Mesendoderm (in vitro differentiated cells): ENCODE results near the gene S100A1.

Experiments
- DNase-seq: peaks from one replicate; pipeline ENCODE4 v3.0.0; 2013
- H2AK5ac ChIP-seq: 2 replicates; pipeline ENCODE4 v1.6.1; 2013; ENCODE audit warnings: low read length, inconsistent platforms
- H2BK120ac ChIP-seq: 2 replicates; pipeline ENCODE4 v1.6.1; 2013; ENCODE audit warnings: low read depth, mild to moderate bottlenecking, low read length, moderate library complexity, mixed read lengths
- H2BK15ac ChIP-seq: replicated peaks from 2 replicates; pipeline ENCODE4 v1.6.1; 2013; ENCODE audit warnings: low read depth, mild to moderate bottlenecking, moderate library complexity
- H2BK5ac ChIP-seq: 2 replicates; pipeline ENCODE4 v1.6.1; 2013; ENCODE audit warnings: low read length, inconsistent platforms
- H3K18ac ChIP-seq: 2 replicates; pipeline ENCODE4 v1.6.1; 2013; ENCODE audit warnings: mild to moderate bottlenecking, low read length, mixed read lengths
- H3K23ac ChIP-seq: one replicate; pipeline ENCODE4 v1.6.1; 2013; ENCODE audit warnings: low read length
- H3K27ac ChIP-seq: 2 replicates; pipeline ENCODE4 v1.5.1; 2013; ENCODE audit warnings: low read depth, mild to moderate bottlenecking, inconsistent platforms, low read length, moderate library complexity
- H3K27me3 ChIP-seq: 2 replicates; pipeline ENCODE4 v1.6.1; 2013; ENCODE audit warnings: low read length, control low read depth, mild to moderate bottlenecking, inconsistent platforms; ENCODE audit not compliant: insufficient read depth, poor library complexity
- H3K36me3 ChIP-seq: 2 replicates; pipeline ENCODE4 v1.6.1; 2013; ENCODE audit warnings: low read length, inconsistent platforms; ENCODE audit not compliant: control insufficient read depth, insufficient read depth
- H3K4ac ChIP-seq: one replicate; pipeline ENCODE4 v1.6.1; 2013; ENCODE audit warnings: low read depth, mild to moderate bottlenecking, low read length, moderate library complexity
- H3K4me1 ChIP-seq: 2 replicates; pipeline ENCODE4 v1.6.1; 2013; ENCODE audit warnings: low read depth, low read length, inconsistent platforms; ENCODE audit not compliant: control insufficient read depth
- H3K4me2 ChIP-seq: 2 replicates; pipeline ENCODE4 v1.6.1; 2013; ENCODE audit warnings: low read length
- H3K4me3 ChIP-seq: 2 replicates; pipeline ENCODE4 v1.5.1; 2013; ENCODE audit warnings: mild to moderate bottlenecking, low read length
- H3K56ac ChIP-seq: one replicate; pipeline ENCODE4 v1.6.1; 2013; ENCODE audit warnings: low read length
- H3K79me1 ChIP-seq: 2 replicates; pipeline ENCODE4 v1.6.1; 2013; ENCODE audit warnings: low read length, inconsistent platforms
- H3K79me2 ChIP-seq: 2 replicates; pipeline ENCODE4 v1.6.1; 2013; ENCODE audit warnings: mild to moderate bottlenecking, low read length; ENCODE audit not compliant: control insufficient read depth, insufficient read depth
- H3K9ac ChIP-seq: 2 replicates; pipeline ENCODE4 v1.6.1; 2013; ENCODE audit warnings: low read length, inconsistent platforms
- H4K5ac ChIP-seq: one replicate; pipeline ENCODE4 v1.6.1; 2013; ENCODE audit warnings: low read length
- H4K8ac ChIP-seq: one replicate; pipeline ENCODE4 v1.6.1; 2013; ENCODE audit warnings: low read depth, mild to moderate bottlenecking, control low read depth, low read length, moderate library complexity
- WGBS: extraction: QIAGEN DNeasy Blood & Tissue Kit; methylation state at CpG from one replicate; pipeline ENCODE4 v1.1.7; 2013; ENCODE audit warnings: low lambda C conversion rate, missing lambda C conversion rate; ENCODE audit not compliant: insufficient coverage; ENCODE audit errors: extremely low coverage; 5-methylcytosine and 5-hydroxymethylcytosine counted together

Gene S100A1

DNA sequence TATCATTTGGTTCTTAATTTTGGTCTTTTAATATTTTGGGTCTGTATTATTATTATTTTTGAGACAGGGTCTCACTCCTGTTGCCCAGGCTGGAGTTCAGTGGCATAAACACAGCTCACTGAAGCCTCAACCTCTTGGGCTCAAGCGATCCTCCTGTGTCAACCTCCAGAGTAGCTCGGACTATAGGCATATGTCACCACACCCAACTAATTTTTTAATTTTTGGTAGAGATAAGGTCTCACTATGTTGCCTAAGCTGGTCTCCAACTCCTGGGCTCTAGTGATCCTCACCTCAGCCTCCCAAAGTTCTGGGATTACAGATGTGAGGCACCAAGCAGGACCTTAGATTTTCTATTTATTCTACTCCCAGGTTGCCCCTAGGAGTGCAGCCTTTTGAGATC, 45.3 kb downstream of the S100A1 start:
- H3K18ac ChIP-seq, result no peak overlapping the region
- WGBS, result no CpG with 5 or more reads among the region's 2 CpGs
- H4K5ac ChIP-seq, result no peak overlapping the region
- H2AK5ac ChIP-seq, result no peak overlapping the region
- H3K79me1 ChIP-seq, result peaks cover 2% of the 10 kb centered on the region
- no peak overlapping the region for H3K4me3 ChIP-seq
- no peak overlapping the region for H3K4ac ChIP-seq
- no peak overlapping the region for H3K4me2 ChIP-seq
- no peak for DNase-seq
- no peak overlapping the region for H3K9ac ChIP-seq
- H3K27ac ChIP-seq, result no peak overlapping the region
- H2BK120ac ChIP-seq, result no peak overlapping the region
- H4K8ac ChIP-seq, result no peak overlapping the region
- no peak overlapping the region for H3K56ac ChIP-seq
- no peak overlapping the region for H2BK5ac ChIP-seq
- H3K4me1 ChIP-seq, result peaks cover 3% of the 10 kb centered on the region
- H2BK15ac ChIP-seq, result no peak overlapping the region
- H3K27me3 ChIP-seq, result no peaks in the 10 kb centered on the region
- peaks cover 22% of the 10 kb centered on the region for H3K79me2 ChIP-seq
- no peak overlapping the region for H3K23ac ChIP-seq
- peaks cover 1% of the 10 kb centered on the region for H3K36me3 ChIP-seq

DNA sequence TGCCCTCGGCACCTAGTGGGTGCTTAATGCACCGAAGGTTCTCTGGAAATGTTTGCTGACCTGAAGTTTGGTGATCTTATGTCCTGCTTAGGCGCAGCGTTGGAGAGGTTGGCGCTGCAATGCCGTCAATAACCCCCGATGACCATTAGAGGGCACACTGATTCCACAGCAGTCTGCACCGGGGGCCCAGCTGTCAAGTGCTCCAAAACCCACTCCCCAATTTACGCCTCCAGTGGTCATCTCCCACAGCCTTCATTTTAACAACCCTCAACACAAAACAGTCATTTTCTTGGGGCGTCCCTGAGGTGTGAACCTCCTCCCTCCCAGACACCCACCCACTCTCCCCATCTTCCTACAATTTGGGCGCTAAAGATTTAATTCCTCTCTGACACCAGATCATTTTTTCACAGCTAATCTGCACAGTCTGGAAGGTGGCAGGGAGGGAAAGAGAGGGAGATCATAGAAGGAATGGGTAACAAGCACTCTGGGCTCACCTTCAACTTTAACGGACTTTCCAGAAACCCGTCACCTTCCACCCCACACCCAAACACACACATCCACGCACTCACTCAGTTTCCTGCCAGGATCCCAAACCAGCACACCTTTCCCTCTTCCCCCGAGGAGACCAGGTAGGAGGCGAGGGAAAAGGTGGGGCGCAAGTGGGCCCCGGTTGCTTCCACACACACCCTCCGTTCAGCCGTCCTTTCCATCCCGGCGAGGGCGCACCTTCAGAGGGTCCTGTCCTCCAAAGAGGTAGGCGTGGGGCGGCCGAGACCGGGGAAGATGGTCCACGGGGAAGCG, 49.7 kb downstream of the S100A1 start:
- Histone ChIP-seq H3K79me2 (no peaks in the 10 kb centered on the region), H4K5ac (no peak overlapping the region), H3K4me3 (peak overlapping the region; percentile 45), H3K4me2 (peak overlapping the region; percentile 95), H3K36me3 (no peaks in the 10 kb centered on the region), H3K27me3 (no peaks in the 10 kb centered on the region), H3K23ac (peak overlapping the region; percentile 74), H3K9ac (peak overlapping the region; percentile 82), H3K27ac (no peak overlapping the region), H3K4me1 (peaks cover 3% of the 10 kb centered on the region), H2BK5ac (no peak overlapping the region), H2BK120ac (no peak overlapping the region), H3K4ac (no peak overlapping the region), H3K18ac (no peak overlapping the region), H3K56ac (peak overlapping the region; percentile 95), H4K8ac (no peak overlapping the region), H2AK5ac (no peak overlapping the region), H3K79me1 (no peaks in the 10 kb centered on the region), H2BK15ac (no peak overlapping the region)
- WGBS, result no CpG with 5 or more reads among the region's 29 CpGs
- peak; percentile 79 for DNase-seq

DNA sequence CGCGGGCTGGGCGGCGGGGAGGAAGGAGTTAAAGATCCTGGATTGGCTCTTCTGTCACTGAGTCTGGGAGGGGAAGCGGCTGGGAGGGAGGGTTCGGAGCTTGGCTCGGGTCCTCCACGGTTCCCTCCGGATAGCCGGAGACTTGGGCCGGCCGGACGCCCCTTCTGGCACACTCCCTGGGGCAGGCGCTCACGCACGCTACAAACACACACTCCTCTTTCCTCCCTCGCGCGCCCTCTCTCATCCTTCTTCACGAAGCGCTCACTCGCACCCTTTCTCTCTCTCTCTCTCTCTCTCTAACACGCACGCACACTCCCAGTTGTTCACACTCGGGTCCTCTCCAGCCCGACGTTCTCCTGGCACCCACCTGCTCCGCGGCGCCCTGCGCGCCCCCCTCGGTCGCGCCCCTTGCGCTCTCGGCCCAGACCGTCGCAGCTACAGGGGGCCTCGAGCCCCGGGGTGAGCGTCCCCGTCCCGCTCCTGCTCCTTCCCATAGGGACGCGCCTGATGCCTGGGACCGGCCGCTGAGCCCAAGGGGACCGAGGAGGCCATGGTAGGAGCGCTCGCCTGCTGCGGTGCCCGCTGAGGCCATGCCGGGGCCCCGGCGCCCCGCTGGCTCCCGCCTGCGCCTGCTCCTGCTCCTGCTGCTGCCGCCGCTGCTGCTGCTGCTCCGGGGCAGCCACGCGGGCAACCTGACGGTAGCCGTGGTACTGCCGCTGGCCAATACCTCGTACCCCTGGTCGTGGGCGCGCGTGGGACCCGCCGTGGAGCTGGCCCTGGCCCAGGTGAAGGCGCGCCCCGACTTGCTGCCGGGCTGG, 50.5 kb downstream of the S100A1 start, which contains the start of gene NPR1:
Gene NPR1 (plus strand): TSS at position 170 of the 818 bp plus-strand sequence. CDS start 421 bp downstream, at position 591.
- Histone ChIP-seq H3K4me2 (peak within 1 kb of the TSS; percentile 95), H3K56ac (peak within 1 kb of the TSS; percentile 95), H2BK15ac (no peak within 1 kb of the TSS), H3K4ac (peak within 1 kb of the TSS; percentile 64), H3K79me2 (no peaks in the 10 kb centered on the region), H3K36me3 (no peaks in the 10 kb centered on the region), H4K5ac (no peak within 1 kb of the TSS), H3K23ac (peak within 1 kb of the TSS; percentile 89), H3K18ac (peak within 1 kb of the TSS; percentile 44), H2AK5ac (no peak within 1 kb of the TSS), H3K27ac (no peak within 1 kb of the TSS), H3K79me1 (no peaks in the 10 kb centered on the region), H3K27me3 (no peaks in the 10 kb centered on the region), H2BK120ac (no peak within 1 kb of the TSS), H3K4me3 (peak within 1 kb of the TSS; percentile 58), H2BK5ac (no peak within 1 kb of the TSS), H4K8ac (no peak within 1 kb of the TSS), H3K9ac (peak within 1 kb of the TSS; percentile 82), H3K4me1 (peaks cover 3% of the 10 kb centered on the region)
- peak; percentile 66 for DNase-seq
- WGBS, result no CpG with 5 or more reads among the region's 78 CpGs

DNA sequence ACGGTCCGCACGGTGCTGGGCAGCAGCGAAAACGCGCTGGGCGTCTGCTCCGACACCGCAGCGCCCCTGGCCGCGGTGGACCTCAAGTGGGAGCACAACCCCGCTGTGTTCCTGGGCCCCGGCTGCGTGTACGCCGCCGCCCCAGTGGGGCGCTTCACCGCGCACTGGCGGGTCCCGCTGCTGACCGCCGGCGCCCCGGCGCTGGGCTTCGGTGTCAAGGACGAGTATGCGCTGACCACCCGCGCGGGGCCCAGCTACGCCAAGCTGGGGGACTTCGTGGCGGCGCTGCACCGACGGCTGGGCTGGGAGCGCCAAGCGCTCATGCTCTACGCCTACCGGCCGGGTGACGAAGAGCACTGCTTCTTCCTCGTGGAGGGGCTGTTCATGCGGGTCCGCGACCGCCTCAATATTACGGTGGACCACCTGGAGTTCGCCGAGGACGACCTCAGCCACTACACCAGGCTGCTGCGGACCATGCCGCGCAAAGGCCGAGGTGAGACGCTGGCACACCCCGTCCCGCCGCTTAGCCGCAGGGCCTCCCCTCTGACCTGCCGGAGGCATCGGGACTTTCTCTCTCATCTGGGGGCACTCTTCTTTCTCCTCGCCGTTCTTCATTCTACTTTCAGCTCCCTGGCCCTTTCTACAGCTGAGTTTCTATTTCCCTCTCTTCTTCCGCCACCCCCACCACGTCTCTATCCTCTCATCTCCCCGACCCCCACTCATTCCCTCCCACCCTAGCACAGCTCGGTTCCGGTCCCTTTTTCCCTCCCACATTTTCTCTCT, 51.3 kb downstream of the S100A1 start:
- Histone ChIP-seq H3K9ac (peak overlapping the region; percentile 82), H3K18ac (peak overlapping the region; percentile 44), H2AK5ac (no peak overlapping the region), H2BK120ac (no peak overlapping the region), H3K79me2 (no peaks in the 10 kb centered on the region), H3K4me1 (peaks cover 3% of the 10 kb centered on the region), H3K36me3 (no peaks in the 10 kb centered on the region), H3K23ac (peak overlapping the region; percentile 89), H4K8ac (no peak overlapping the region), H3K4me3 (peak overlapping the region; percentile 58), H3K4me2 (peak overlapping the region; percentile 95), H3K4ac (peak overlapping the region; percentile 64), H3K56ac (peak overlapping the region; percentile 95), H3K27me3 (no peaks in the 10 kb centered on the region), H2BK15ac (no peak overlapping the region), H3K27ac (no peak overlapping the region), H3K79me1 (no peaks in the 10 kb centered on the region), H4K5ac (no peak overlapping the region), H2BK5ac (no peak overlapping the region)
- no peak for DNase-seq
- WGBS, result no CpG with 5 or more reads among the region's 73 CpGs

DNA sequence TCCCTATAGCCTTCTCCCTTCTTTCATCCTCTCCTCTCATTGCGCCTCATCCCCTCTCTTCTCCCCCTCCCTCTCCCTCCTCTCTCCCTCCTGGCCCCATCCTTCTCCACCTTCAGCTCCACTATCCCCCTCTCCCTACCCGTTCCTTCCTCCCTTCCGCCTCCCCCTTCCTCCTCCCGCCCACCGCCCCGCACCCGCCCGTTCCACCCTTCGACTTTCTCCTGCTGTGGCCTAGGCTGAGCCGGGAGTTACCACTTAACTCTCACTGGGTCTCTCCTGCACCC, 51.8 kb downstream of the S100A1 start:
- peaks cover 3% of the 10 kb centered on the region for H3K4me1 ChIP-seq
- no peak overlapping the region for H3K23ac ChIP-seq
- H3K27ac ChIP-seq, result no peak overlapping the region
- no peaks in the 10 kb centered on the region for H3K36me3 ChIP-seq
- no peak overlapping the region for H2AK5ac ChIP-seq
- peak overlapping the region; percentile 95 for H3K4me2 ChIP-seq
- no peak overlapping the region for H3K4ac ChIP-seq
- WGBS, result no CpG with 5 or more reads among the region's 10 CpGs
- H4K5ac ChIP-seq, result no peak overlapping the region
- no peak overlapping the region for H2BK5ac ChIP-seq
- H3K79me2 ChIP-seq, result no peaks in the 10 kb centered on the region
- no peak for DNase-seq
- H3K18ac ChIP-seq, result no peak overlapping the region
- no peak overlapping the region for H2BK15ac ChIP-seq
- peak overlapping the region; percentile 58 for H3K4me3 ChIP-seq
- H3K79me1 ChIP-seq, result no peaks in the 10 kb centered on the region
- peak overlapping the region; percentile 82 for H3K9ac ChIP-seq
- no peaks in the 10 kb centered on the region for H3K27me3 ChIP-seq
- H2BK120ac ChIP-seq, result no peak overlapping the region
- peak overlapping the region; percentile 95 for H3K56ac ChIP-seq
- no peak overlapping the region for H4K8ac ChIP-seq
